Stimulated activated CD4-positive, alpha-beta T cell treated with anti-CD3 and anti-CD28 coated beads, Interleukin-4, amount 100 ng/mL, for 48 hours (primary cell): ENCODE results near the gene SORBS1.

Experiments
- DNase-seq, 2 donors: peaks; one replicate each; pipeline ENCODE4 v3.0.0-alpha.2; 2020; ENCODE audit warnings: low read depth in 2 of 2

SORBS1 gene

GRCh38 chr10:95289921-95290421 is 271.2 kb downstream of the SORBS1 start:
- DNase-seq: no peak

- no peak for DNase-seq
These were observed 271.9 kb downstream of the SORBS1 start for GRCh38 chr10:95289003-95289920.

DNA sequence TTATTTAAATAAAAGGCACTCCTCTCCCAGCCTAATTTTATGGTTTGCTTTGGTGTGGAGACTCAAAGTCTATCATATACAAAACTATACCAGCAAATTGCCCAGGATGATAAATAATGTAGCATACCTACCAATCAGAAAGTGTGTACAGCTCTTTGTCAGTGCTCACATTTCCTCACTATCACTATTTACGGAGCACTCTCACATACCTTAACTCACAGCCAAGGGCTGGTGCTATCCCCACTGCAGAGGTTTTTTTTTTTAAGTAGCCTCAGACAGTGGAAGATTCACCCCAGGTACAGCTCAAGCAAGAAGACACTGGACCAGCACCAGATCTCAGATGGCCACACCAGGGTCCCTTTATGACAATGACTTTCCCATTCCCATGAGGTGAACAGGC is 272.9 kb downstream of the SORBS1 start:
- DNase-seq: no peak

DNA sequence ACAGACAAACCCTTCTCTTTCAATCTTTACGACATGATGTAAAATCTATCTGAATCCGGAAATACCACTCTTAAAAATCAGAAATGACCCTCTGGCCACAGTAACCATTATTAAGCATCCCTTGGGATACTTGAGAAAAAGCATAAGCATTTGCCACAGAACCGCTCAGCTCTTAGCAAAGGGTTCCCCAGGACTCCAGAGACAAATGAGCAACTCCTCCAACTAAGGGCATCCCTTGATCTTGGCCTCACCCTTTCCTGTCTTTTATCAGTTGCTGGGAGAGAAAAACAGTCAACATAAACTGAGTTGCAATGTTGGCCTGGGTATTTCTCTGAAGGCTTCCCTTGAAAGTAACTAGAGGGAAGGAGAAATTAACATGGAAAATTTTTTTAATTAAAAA is 273.9 kb downstream of the SORBS1 start:
- no peak for DNase-seq

- no peak for DNase-seq
These were observed 274.5 kb downstream of the SORBS1 start for GRCh38 chr10:95286707-95287106.

DNA sequence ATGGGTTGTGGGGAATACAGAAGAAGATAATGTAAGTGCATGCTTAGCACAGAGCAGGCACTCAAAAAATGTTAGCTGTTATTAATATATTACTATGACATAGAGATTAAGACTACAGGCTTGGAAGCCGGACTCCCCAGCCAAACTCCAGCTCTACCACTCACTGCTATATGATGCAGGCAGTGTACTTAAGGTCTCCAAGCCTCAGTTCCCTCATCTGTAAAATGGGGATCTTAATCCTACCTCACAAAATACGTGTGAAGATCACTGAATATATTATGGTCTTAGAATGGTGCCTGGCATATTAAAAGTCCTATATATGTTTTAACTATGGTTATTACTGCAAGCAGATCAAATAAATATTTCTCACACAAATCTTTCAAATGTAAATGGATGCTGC is 275.6 kb downstream of the SORBS1 start:
- DNase-seq: no peak

- no peak for DNase-seq
These were observed 276.4 kb downstream of the SORBS1 start for GRCh38 chr10:95284807-95285206.

GRCh38 chr10:95282107-95282506 is 279.1 kb downstream of the SORBS1 start:
- no peak for DNase-seq

GRCh38 chr10:95281206-95281605 is 280.0 kb downstream of the SORBS1 start:
- DNase-seq: no peak

- no peak for DNase-seq
These were observed 280.5 kb downstream of the SORBS1 start for GRCh38 chr10:95280637-95281036.

DNA sequence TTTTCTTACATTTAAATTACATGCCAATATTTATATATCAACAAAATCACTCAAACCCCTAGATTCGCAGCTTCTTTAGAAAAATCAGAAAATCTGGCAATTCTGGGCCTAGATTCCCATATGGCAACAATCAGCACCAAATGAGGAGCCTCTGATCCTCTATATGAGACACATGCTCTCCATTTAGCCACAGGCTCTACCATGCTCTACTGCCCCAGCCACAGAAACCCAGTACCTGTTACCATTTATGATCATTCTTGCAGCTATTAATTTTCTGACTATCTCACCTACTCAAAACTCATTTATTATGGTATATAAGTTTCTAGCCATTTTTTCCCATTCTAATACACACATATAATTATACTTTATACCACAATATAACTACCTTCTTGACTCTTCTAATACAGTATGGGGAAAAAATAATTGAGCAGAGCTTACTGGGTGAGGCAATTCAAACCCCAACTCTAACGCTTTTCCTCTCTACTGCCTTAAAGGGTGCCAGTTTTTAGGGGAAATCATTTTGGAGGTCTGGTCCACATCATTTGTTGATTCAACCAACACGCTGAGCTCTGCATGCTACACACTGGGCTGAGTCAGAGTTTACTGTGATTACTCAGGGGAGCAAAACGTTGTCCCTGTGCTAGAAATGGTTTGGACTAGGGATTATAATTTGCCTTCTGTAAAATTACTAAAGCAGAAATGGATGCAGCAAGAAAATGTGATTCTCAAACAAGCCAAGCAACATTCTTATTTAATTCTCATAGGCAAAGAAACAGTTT is 281.9 kb downstream of the SORBS1 start:
- DNase-seq: no peak

DNA sequence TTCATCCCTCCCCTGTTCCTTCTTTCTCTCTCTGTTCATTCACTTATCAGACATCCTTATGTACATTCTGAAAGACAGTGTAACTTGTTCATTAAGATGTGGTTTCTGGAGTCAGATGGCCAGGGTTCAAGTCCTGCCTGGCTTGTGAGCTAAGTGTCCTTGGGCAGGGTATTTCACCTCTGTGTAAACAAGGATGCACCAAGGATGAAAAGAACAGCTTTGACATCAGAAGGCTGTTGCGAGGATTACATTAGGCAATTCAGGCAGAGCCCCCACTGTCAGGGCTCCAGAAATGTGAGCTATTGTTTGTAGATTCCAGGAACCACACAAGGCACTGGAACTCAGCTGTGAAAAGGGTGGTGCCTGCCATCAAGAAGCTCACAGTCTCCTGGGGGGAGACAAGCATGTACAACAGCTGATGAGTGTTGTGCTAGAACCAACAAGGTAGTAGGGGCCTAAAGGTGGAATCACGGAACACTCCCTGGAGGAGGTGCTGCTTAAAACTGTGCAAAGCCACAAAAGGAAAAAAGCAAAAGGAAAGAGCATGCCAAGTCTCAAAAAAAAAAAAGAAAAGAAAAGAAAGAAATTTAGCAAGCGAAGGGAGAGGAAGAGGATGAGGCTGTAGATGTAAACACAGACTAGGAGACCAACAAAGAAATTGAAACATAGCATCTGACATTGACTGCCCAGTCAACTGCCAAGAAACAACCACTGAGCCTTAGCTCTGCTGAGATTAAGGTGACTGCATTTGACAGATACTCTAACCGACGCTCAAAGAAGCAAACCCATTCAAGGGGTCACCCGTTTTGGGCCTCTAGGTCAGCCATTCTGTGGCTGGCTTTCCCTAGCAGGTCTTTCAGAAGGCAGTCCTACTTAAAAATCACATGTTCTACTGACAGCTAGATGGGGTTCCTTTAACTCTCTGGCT is 282.8 kb downstream of the SORBS1 start:
- no peak for DNase-seq

DNA sequence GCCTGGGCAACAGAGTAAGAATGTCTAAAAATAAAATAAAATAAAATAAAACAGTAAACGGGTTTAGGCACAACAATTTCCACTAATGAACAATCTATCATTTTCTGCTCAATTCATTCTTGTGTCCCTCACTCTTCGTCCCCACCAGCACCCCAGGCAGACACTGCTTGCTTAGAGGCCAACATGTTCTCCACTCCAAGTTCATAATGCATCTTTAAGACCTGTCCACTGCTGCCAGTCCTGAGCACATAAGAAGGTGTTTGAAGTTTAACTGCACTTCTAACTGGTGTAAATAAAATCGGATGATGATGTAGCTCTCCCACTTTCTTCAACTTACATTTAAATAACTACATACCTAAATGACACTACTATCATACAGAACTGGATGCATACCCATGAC is 283.6 kb downstream of the SORBS1 start:
- no peak for DNase-seq

DNA sequence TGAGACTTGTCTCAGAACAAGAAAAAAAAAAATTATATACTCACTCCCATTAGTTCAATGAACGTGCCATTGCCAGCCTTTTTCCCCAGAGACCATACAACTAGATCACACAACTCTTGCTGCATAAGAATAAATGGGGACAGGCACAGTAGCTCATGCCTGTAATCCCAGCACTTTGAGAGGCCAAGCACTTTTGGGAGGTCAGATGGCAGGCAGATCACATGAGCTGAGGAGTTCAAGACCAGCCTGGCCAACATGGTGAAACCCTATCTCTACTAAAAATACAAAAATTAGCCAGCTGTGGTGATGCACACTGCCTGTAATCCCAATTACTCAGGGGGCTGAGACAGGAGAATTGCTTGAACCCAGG is 284.0 kb downstream of the SORBS1 start:
- DNase-seq: no peak

GRCh38 chr10:95276367-95277200 is 284.6 kb downstream of the SORBS1 start:
- no peak for DNase-seq

- no peak for DNase-seq
These were observed 285.3 kb downstream of the SORBS1 start for GRCh38 chr10:95275726-95276366.

GRCh38 chr10:95273393-95274312 is 287.5 kb downstream of the SORBS1 start:
- DNase-seq: no peak

- no peak for DNase-seq
These were observed 292.7 kb downstream of the SORBS1 start for GRCh38 chr10:95268438-95268837.

- DNase-seq: no peak
These were observed 293.9 kb downstream of the SORBS1 start for GRCh38 chr10:95267251-95267650.
